ENCODE data around the gene RETN. TPM values are rescaled to one million over a fixed set of nuclear protein-coding genes. Genes with fewer than 3 reads are reported as not detected.

The RETN gene
- total RNA-seq, 1 donor, result not detected

DNA sequence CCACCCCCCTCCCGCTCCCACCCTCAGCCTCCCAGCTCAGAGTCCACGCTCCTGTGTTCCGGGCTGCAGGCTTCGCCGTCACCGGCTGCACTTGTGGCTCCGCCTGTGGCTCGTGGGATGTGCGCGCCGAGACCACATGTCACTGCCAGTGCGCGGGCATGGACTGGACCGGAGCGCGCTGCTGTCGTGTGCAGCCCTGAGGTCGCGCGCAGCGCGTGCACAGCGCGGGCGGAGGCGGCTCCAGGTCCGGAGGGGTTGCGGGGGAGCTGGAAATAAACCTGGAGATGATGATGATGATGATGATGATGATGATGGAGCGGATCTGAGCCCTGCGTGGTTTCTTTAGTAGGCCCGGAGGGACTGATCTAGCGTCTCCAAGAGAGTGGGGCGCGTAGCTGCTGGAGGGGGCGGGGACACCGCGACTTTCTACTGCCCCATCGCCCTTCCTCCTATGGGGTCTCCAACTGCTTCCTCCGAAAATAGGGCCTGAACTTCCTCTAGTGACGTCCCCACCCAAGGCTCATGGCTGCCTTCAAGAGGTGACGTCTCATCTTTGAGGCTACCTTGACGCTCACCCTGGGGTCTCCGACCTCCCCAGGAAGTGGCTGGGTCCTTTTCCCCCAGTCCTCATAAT, 1.4 kb downstream of the RETN start:
- Histone ChIP-seq H3K36me3 (ENCODE audit: insufficient read depth, low read length) (no peaks in the 10 kb centered on the region), H2AFZ (ENCODE audit: low read length) (no peak overlapping the region), H3K79me2 (ENCODE audit: insufficient read depth, low read length) (no peaks in the 10 kb centered on the region), H3K4me2 (ENCODE audit: insufficient read depth, low read length) (no peak overlapping the region), H3K9me3 (ENCODE audit: low read depth, low read length) (no peaks in the 10 kb centered on the region), H3K27me3 (ENCODE audit: insufficient read depth, low read length) (no peaks in the 10 kb centered on the region), H3K27ac (ENCODE audit: low read depth, low read length) (no peak overlapping the region), H3K4me3 (ENCODE audit: insufficient read depth, low read length) (no peak overlapping the region), H4K20me1 (ENCODE audit: insufficient read depth, low read length) (no peaks in the 10 kb centered on the region), H3K4me1 (ENCODE audit: insufficient read depth, low read length) (no peaks in the 10 kb centered on the region)
- DNase-seq (ENCODE audit: insufficient read length, low spot score, missing footprints), result peak; percentile 82
- TF ChIP-seq, protein P1, sequence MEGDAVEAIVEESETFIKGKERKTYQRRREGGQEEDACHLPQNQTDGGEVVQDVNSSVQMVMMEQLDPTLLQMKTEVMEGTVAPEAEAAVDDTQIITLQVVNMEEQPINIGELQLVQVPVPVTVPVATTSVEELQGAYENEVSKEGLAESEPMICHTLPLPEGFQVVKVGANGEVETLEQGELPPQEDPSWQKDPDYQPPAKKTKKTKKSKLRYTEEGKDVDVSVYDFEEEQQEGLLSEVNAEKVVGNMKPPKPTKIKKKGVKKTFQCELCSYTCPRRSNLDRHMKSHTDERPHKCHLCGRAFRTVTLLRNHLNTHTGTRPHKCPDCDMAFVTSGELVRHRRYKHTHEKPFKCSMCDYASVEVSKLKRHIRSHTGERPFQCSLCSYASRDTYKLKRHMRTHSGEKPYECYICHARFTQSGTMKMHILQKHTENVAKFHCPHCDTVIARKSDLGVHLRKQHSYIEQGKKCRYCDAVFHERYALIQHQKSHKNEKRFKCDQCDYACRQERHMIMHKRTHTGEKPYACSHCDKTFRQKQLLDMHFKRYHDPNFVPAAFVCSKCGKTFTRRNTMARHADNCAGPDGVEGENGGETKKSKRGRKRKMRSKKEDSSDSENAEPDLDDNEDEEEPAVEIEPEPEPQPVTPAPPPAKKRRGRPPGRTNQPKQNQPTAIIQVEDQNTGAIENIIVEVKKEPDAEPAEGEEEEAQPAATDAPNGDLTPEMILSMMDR (IDR thresholded peaks at IDR 0.05; ENCODE audit: extremely low read depth, low read depth, low read length), result no peak

DNA sequence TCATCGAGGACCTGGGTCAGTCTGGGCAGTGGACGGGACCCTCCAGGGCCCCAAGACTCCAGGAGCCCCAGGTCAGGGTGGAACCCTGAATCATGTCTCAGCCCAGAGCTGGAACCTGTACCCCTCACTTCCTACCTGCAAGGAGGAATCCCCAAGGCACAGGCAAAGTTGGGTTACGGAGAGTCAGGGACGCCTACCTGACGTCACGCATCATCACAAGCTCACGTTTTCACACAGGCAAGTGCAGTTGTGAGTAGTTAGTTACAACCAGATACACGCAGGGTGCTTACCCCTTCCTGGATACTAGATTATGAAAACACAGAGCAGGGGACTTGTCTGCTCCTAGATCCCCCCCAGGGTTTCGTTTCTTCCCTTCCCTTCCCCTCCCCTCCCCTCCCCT, 1.9 kb downstream of the RETN start:
- H3K79me2 ChIP-seq (ENCODE audit: insufficient read depth, low read length), result no peaks in the 10 kb centered on the region
- TF ChIP-seq, protein P1 (IDR thresholded peaks at IDR 0.05; ENCODE audit: extremely low read depth, low read depth, low read length), result no peak
- H3K9me3 ChIP-seq (ENCODE audit: low read depth, low read length), result no peaks in the 10 kb centered on the region
- H3K27ac ChIP-seq (ENCODE audit: low read depth, low read length), result no peak overlapping the region
- no peaks in the 10 kb centered on the region for H4K20me1 ChIP-seq (ENCODE audit: insufficient read depth, low read length)
- H3K4me1 ChIP-seq (ENCODE audit: insufficient read depth, low read length), result no peaks in the 10 kb centered on the region
- no peak overlapping the region for H3K4me2 ChIP-seq (ENCODE audit: insufficient read depth, low read length)
- no peaks in the 10 kb centered on the region for H3K36me3 ChIP-seq (ENCODE audit: insufficient read depth, low read length)
- no peak overlapping the region for H2AFZ ChIP-seq (ENCODE audit: low read length)
- H3K27me3 ChIP-seq (ENCODE audit: insufficient read depth, low read length), result no peaks in the 10 kb centered on the region
- peak; percentile 62 for DNase-seq (ENCODE audit: insufficient read length, low spot score, missing footprints)
- no peak overlapping the region for H3K4me3 ChIP-seq (ENCODE audit: insufficient read depth, low read length)

DNA sequence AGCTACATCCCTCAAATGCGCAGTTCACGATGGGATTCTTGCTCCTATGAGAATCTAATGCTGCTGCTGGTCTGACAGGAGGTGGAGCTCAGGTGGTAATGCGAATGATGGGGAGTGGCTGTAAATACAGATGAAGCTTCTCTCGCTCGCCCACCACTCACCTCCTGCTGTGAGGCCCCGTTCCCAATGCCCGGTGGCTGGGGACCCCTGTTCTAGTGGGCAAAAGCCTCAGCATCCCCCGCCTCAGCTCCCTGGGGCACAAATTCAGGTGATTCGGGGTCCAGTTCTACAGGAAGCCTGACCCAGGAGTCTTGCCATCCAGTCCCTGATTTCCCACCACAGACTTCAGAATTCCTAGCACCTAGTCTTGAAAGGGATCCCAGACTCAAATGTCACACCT, 3.7 kb downstream of the RETN start:
- Histone ChIP-seq H4K20me1 (ENCODE audit: insufficient read depth, low read length) (no peaks in the 10 kb centered on the region), H3K4me1 (ENCODE audit: insufficient read depth, low read length) (no peaks in the 10 kb centered on the region), H3K4me2 (ENCODE audit: insufficient read depth, low read length) (no peak overlapping the region), H3K9me3 (ENCODE audit: low read depth, low read length) (no peaks in the 10 kb centered on the region), H3K36me3 (ENCODE audit: insufficient read depth, low read length) (no peaks in the 10 kb centered on the region), H3K27ac (ENCODE audit: low read depth, low read length) (no peak overlapping the region), H3K79me2 (ENCODE audit: insufficient read depth, low read length) (no peaks in the 10 kb centered on the region), H2AFZ (ENCODE audit: low read length) (no peak overlapping the region), H3K27me3 (ENCODE audit: insufficient read depth, low read length) (no peaks in the 10 kb centered on the region), H3K4me3 (ENCODE audit: insufficient read depth, low read length) (no peak overlapping the region)
- TF ChIP-seq, protein P1 (IDR thresholded peaks at IDR 0.05; ENCODE audit: extremely low read depth, low read depth, low read length), result no peak
- DNase-seq (ENCODE audit: insufficient read length, low spot score, missing footprints), result peak; percentile 62

DNA sequence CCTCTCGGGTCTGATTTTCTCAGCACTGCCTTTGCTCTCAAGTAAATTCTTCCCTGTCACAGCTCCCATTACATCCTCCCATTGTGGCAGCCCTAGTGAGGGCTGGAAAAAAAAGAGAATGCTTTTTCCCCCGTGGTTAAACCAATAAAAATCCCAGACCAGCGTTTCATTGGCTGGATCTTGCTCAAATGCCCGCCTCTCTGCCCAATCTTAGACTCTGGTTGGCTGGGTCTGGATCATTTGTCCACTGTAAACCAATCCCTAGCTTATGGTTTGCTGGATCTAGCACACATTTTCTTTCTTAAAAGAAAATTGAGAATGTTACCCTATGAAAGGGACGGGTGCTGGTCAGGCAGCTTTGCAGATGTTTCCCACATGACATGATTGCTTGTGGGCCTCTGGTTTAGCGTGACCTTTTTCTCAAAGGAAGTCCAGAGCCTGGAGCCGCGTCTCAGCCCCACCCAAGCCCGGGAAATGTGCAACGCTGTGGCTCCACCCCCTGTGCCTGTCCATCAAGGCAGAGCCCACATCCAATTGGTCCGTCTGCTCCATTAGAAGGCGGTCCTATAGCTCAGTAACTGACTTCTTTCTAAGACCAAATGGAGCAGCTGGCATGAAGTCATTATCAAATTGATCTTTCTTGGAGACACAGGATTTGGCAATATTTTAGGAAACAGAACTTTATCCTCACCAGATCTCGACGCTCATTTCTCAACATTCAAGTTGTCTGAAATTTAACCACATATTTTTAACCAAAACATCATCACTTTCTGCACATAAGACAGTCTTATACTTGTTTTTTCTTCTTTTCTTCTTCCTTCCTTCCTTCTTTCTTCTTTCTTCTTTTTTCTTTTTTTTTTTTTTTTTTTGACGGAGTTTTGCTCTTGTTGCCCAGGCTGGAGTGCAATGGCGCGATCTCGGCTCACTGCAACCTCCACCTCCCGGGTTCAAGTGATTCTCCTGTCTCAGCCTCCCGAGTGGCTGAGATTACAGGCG, 5.5 kb downstream of the RETN start:
- Histone ChIP-seq H3K9me3 (ENCODE audit: low read depth, low read length) (no peaks in the 10 kb centered on the region), H2AFZ (ENCODE audit: low read length) (no peak overlapping the region), H3K4me1 (ENCODE audit: insufficient read depth, low read length) (no peaks in the 10 kb centered on the region), H3K27ac (ENCODE audit: low read depth, low read length) (no peak overlapping the region), H3K4me3 (ENCODE audit: insufficient read depth, low read length) (no peak overlapping the region), H3K36me3 (ENCODE audit: insufficient read depth, low read length) (no peaks in the 10 kb centered on the region), H4K20me1 (ENCODE audit: insufficient read depth, low read length) (no peaks in the 10 kb centered on the region), H3K4me2 (ENCODE audit: insufficient read depth, low read length) (no peak overlapping the region), H3K27me3 (ENCODE audit: insufficient read depth, low read length) (peaks cover 4% of the 10 kb centered on the region), H3K79me2 (ENCODE audit: insufficient read depth, low read length) (no peaks in the 10 kb centered on the region)
- peak; percentile 96 for DNase-seq (ENCODE audit: insufficient read length, low spot score, missing footprints)
- TF ChIP-seq, protein P1 (IDR thresholded peaks at IDR 0.05; ENCODE audit: extremely low read depth, low read depth, low read length), result no peak

Data from osteoblast (primary cell).